ENCODE measurements around the gene SIRPB2. TPM values are rescaled to one million over a fixed set of nuclear protein-coding genes. Genes with fewer than 3 reads are reported as not detected.
A peak's percentile ranks its signal among the peaks of the same experiment; 100 is the strongest.

The SIRPB2 gene
- total and polyA plus RNA-seq, 10 of the 15 experiments (the other 5 are each of a cell fraction or from before 2014, with no cell fraction given), result not detected

GRCh38 chr20:1494436-1494835, 3.2 kb upstream of the SIRPB2 start:
- POLR2A ChIA-PET, result no interaction called here
- H3K27me3 ChIP-seq (replicated peaks in 1 of 2; ENCODE audit: control insufficient read depth in 2 of 2, insufficient read depth in 2 of 2, low read length in 1 of 2), result peaks cover 0 to under 1% of the 10 kb centered on the region in 2 experiments; a peak in 2 of 4 replicates
- RAD21 ChIA-PET (ENCODE audit: unreplicated experiment), result no interaction called here
- H3K4me3 ChIP-seq, result no peak overlapping the region
- H3K4me1 ChIP-seq (ENCODE audit: control insufficient read depth, insufficient read depth, low read length), result no peaks in the 10 kb centered on the region; the same call in 1 of the 2 replicates
- no peak overlapping the region for H2AFZ ChIP-seq (ENCODE audit: control insufficient read depth, low read depth, low read length)
- CTCF ChIA-PET, result interaction anchor here (1.4 kb wide), 2 partner anchors 9 kb away, joined by 7 to 10 read pairs; no protein-coding TSS in a partner anchor
- SMC1A ChIA-PET (ENCODE audit: uncharacterized antibody, unreplicated experiment), result interaction anchor here (1.8 kb wide), 1 partner anchor 9 kb away, joined by 11 read pairs; no protein-coding TSS in a partner anchor
- TF ChIP-seq, protein P1, sequence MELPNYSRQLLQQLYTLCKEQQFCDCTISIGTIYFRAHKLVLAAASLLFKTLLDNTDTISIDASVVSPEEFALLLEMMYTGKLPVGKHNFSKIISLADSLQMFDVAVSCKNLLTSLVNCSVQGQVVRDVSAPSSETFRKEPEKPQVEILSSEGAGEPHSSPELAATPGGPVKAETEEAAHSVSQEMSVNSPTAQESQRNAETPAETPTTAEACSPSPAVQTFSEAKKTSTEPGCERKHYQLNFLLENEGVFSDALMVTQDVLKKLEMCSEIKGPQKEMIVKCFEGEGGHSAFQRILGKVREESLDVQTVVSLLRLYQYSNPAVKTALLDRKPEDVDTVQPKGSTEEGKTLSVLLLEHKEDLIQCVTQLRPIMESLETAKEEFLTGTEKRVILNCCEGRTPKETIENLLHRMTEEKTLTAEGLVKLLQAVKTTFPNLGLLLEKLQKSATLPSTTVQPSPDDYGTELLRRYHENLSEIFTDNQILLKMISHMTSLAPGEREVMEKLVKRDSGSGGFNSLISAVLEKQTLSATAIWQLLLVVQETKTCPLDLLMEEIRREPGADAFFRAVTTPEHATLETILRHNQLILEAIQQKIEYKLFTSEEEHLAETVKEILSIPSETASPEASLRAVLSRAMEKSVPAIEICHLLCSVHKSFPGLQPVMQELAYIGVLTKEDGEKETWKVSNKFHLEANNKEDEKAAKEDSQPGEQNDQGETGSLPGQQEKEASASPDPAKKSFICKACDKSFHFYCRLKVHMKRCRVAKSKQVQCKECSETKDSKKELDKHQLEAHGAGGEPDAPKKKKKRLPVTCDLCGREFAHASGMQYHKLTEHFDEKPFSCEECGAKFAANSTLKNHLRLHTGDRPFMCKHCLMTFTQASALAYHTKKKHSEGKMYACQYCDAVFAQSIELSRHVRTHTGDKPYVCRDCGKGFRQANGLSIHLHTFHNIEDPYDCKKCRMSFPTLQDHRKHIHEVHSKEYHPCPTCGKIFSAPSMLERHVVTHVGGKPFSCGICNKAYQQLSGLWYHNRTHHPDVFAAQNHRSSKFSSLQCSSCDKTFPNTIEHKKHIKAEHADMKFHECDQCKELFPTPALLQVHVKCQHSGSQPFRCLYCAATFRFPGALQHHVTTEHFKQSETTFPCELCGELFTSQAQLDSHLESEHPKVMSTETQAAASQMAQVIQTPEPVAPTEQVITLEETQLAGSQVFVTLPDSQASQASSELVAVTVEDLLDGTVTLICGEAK (IDR thresholded peaks at IDR 0.05; ENCODE audit: borderline replicate concordance), result no peak
- peak; percentile 67; the same call in 1 of the 3 replicates for TF ChIP-seq POU2F2 (IDR thresholded peaks at IDR 0.05; ENCODE audit: borderline replicate concordance, low read depth, low read length)
- H3K9me3 ChIP-seq (replicated peaks; ENCODE audit: control insufficient read depth, insufficient read depth, low read length), result no peaks in the 10 kb centered on the region; the same call in 2 of the 3 replicates
- in situ Hi-C loops (cut with MboI) (no loop called here), intact Hi-C loops (cut with micrococcal nuclease; ENCODE audit: unreplicated experiment) (no loop called here)
- DNase-seq (ENCODE audit: low read depth, low spot score) (no peak), ATAC-seq (no peak), FAIRE-seq (no peak)
- no peaks in the 10 kb centered on the region for H3K79me2 ChIP-seq (ENCODE audit: control insufficient read depth, insufficient read depth, low read length)
- 0% methylated on average over 3 of the region's 3 CpGs for WGBS (ENCODE audit: insufficient coverage, insufficient replicate concordance, low lambda C conversion rate, missing lambda C conversion rate)
- H3K4me2 ChIP-seq (ENCODE audit: control insufficient read depth, insufficient read depth), result no peak overlapping the region
- BruUV-seq (replicated peaks), result no TSS peak
- H3K9ac ChIP-seq (ENCODE audit: control insufficient read depth, insufficient read depth, low read length), result no peak overlapping the region
- H4K20me1 ChIP-seq (ENCODE audit: control insufficient read depth, insufficient read depth), result no peaks in the 10 kb centered on the region
- H3K36me3 ChIP-seq (ENCODE audit: control insufficient read depth in 2 of 2, insufficient read depth in 2 of 2, low read length in 1 of 2), result no peaks in the 10 kb centered on the region
- H3K27ac ChIP-seq (ENCODE audit: control insufficient read depth, insufficient read depth), result no peak overlapping the region

Data from GM12878 (cell line).